K562 (cell line): ENCODE results near the gene TJP2. TPM values are rescaled to one million over a fixed set of nuclear protein-coding genes. Genes with fewer than 3 reads are reported as not detected.

Source experiments
- CC2D1A ChIP-seq: fragments of 450-650 bp; IDR thresholded peaks from 2 replicates; pipeline ENCODE4 v1.6.1; 2017; ENCODE audit warnings: mild to moderate bottlenecking
- HNRNPL ChIP-seq: fragments of 200-400 bp; formaldehyde crosslinking; IDR thresholded peaks from 2 replicates; pipeline ENCODE4 v1.6.1; 2017; ENCODE audit warnings: low read depth, mild to moderate bottlenecking, low read length
- MECOM ChIP-seq: fragments of 250-450 bp; sonication (Bioruptor Pico); IDR thresholded peaks from 2 replicates; pipeline ENCODE4 v1.8.0; 2022; ENCODE audit warnings: inconsistent platforms
- NR2F6 ChIP-seq: fragments of 450-650 bp; formaldehyde crosslinking; IDR thresholded peaks from 2 replicates; pipeline ENCODE4 v1.4.0; 2020; ENCODE audit warnings: mild to moderate bottlenecking
- PHB ChIP-seq: fragments of 250-450 bp; sonication (Bioruptor Pico); IDR thresholded peaks from 2 replicates; pipeline ENCODE4 v1.5.0; 2021
- TBL1XR1 ChIP-seq, 2 experiments: IDR thresholded peaks; 2 replicates each; pipeline ENCODE4 v1.6.1; 2012; ENCODE audit warnings: improper control_type of control experiment in 2 of 2, low read length in 2 of 2, mild to moderate bottlenecking in 1 of 2
- XRCC4 ChIP-seq: IDR thresholded peaks from one replicate; pipeline ENCODE4 v1.6.1; 2011; ENCODE audit not compliant: insufficient read depth, insufficient read length; ENCODE audit errors: extremely low read depth
- ZNF311 ChIP-seq: fragments of 250-450 bp; sonication (Bioruptor Pico); IDR thresholded peaks from 2 replicates; pipeline ENCODE4 v1.4.0; 2020; ENCODE audit warnings: mild to moderate bottlenecking, moderate library complexity
- ZNF696 ChIP-seq: fragments of 250-450 bp; sonication (Bioruptor Pico); conservative IDR thresholded peaks from 2 replicates; pipeline ENCODE4 v1.4.0; 2020; ENCODE audit warnings: mild to moderate bottlenecking, moderate library complexity
- polyA plus RNA-seq, 8 experiments: library from polyadenylated mRNA; depleted of rRNA in 4 of 8; stranded (reverse) in 5 of 8; unstranded in 3 of 8; fragments of >200 nt; fragmentation: Nextera tagmentation in 2 of 8; fragmentation: Illumina TruSeq in 1 of 8; extraction: Ambion mirVana in 2 of 8; extraction: Trizol in 1 of 8; gene quantifications; 2 replicates each; pipeline versions ENCODE4 v1.2.1 to v1.2.3, GENCODE V29; 2011 to 2014; ENCODE audit warnings: inconsistent platforms in 1 of 8, missing spikeins in 1 of 8
- total RNA-seq, 7 experiments: library from RNA; depleted of rRNA in 6 of 7; stranded (reverse); fragments of >200 nt in 6 of 7; fragmentation: Illumina TruSeq in 2 of 7; extraction: Trizol in 2 of 7; gene quantifications; 2 replicates each; pipeline versions ENCODE4 v1.2.1 to v1.2.3, GENCODE V29; 2011 to 2021; ENCODE audit warnings: low replicate concordance in 1 of 7
- TF ChIP-seq, protein P1 (sequence below), 2 experiments: fragments of 450-650 bp in 1 of 2; sonication (generic) in 1 of 2; formaldehyde crosslinking in 1 of 2; IDR thresholded peaks; 2 replicates each; pipeline versions ENCODE4 v1.7.1 to v1.9.0; 2016 to 2022; ENCODE audit warnings: inconsistent platforms in 1 of 2, mild to moderate bottlenecking in 1 of 2, missing genetic modification reagents in 1 of 2
- TF ChIP-seq, protein P2 (sequence below): sonication (generic); formaldehyde crosslinking; IDR thresholded peaks from 2 replicates; pipeline ENCODE4 v1.8.0; 2022; ENCODE audit warnings: missing genetic modification reagents, mild to moderate bottlenecking, moderate library complexity, borderline replicate concordance
- TF ChIP-seq, protein P3 (sequence below), 2 experiments: IDR thresholded peaks in 1 of 2; conservative IDR thresholded peaks in 1 of 2; 2 replicates each; pipeline ENCODE4 v1.6.1; 2016; ENCODE audit warnings: low read depth in 2 of 2, mild to moderate bottlenecking in 1 of 2, missing compliant biosample characterization in 1 of 2, missing genetic modification characterization in 1 of 2, moderate library complexity in 1 of 2
- TF ChIP-seq, protein P4 (sequence below): fragments of 250-450 bp; sonication (Bioruptor Pico); IDR thresholded peaks from 2 replicates; pipeline ENCODE4 v1.8.0; 2021; ENCODE audit warnings: moderate library complexity, mild to moderate bottlenecking, inconsistent platforms

Gene TJP2
- total and polyA plus RNA-seq, 9 of the 15 experiments (the other 6 are each of a cell fraction or from before 2014, with no cell fraction given) = 4.0 to 24.1 (median 16.8) TPM

DNA sequence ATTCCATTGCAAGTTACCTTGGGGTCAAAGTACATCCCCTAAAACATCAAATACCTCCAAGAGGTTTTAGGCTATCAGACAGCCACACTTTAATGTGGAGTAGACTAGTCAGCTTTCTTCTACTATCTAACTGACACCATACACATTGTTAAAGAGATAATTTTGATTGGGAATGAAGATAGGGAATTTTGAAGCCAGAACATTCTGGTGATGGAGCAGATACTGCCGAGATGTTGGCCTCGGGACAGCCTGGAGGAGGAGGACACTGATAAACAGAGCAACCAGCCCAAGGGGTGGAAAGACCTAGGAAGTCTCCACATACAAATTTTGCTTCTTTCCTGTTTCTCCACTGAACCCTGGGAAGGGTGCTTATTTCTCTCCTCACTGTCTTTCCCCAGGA is 14.9 kb downstream of the TJP2 start (continued):
- TF ChIP-seq, protein P1, sequence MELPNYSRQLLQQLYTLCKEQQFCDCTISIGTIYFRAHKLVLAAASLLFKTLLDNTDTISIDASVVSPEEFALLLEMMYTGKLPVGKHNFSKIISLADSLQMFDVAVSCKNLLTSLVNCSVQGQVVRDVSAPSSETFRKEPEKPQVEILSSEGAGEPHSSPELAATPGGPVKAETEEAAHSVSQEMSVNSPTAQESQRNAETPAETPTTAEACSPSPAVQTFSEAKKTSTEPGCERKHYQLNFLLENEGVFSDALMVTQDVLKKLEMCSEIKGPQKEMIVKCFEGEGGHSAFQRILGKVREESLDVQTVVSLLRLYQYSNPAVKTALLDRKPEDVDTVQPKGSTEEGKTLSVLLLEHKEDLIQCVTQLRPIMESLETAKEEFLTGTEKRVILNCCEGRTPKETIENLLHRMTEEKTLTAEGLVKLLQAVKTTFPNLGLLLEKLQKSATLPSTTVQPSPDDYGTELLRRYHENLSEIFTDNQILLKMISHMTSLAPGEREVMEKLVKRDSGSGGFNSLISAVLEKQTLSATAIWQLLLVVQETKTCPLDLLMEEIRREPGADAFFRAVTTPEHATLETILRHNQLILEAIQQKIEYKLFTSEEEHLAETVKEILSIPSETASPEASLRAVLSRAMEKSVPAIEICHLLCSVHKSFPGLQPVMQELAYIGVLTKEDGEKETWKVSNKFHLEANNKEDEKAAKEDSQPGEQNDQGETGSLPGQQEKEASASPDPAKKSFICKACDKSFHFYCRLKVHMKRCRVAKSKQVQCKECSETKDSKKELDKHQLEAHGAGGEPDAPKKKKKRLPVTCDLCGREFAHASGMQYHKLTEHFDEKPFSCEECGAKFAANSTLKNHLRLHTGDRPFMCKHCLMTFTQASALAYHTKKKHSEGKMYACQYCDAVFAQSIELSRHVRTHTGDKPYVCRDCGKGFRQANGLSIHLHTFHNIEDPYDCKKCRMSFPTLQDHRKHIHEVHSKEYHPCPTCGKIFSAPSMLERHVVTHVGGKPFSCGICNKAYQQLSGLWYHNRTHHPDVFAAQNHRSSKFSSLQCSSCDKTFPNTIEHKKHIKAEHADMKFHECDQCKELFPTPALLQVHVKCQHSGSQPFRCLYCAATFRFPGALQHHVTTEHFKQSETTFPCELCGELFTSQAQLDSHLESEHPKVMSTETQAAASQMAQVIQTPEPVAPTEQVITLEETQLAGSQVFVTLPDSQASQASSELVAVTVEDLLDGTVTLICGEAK (IDR thresholded peaks at IDR 0.05) = no peak
- TF ChIP-seq, protein P1 (CRISPR knock-in tag; IDR thresholded peaks at IDR 0.05) = no peak
- TF ChIP-seq ZNF311 (CRISPR knock-in tag) (no peak), ZNF696 (CRISPR knock-in tag) (no peak), TBL1XR1 (IDR thresholded peaks at IDR 0.05; ENCODE audit: low read length in 2 of 2) (peak in 1 of 2 experiments; percentile 69; a peak in 1 of 4 replicates), HNRNPL (no peak), NR2F6 (CRISPR knock-in tag) (no peak), PHB (CRISPR knock-in tag) (no peak), CC2D1A (0 out of 2 replicates have a peak, but pooled peaks have one; percentile 61), MECOM (no peak), XRCC4 (no peak)
- TF ChIP-seq, protein P2, sequence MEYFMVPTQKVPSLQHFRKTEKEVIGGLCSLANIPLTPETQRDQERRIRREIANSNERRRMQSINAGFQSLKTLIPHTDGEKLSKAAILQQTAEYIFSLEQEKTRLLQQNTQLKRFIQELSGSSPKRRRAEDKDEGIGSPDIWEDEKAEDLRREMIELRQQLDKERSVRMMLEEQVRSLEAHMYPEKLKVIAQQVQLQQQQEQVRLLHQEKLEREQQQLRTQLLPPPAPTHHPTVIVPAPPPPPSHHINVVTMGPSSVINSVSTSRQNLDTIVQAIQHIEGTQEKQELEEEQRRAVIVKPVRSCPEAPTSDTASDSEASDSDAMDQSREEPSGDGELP (CRISPR knock-in tag) = no peak
- TF ChIP-seq, protein P3, sequence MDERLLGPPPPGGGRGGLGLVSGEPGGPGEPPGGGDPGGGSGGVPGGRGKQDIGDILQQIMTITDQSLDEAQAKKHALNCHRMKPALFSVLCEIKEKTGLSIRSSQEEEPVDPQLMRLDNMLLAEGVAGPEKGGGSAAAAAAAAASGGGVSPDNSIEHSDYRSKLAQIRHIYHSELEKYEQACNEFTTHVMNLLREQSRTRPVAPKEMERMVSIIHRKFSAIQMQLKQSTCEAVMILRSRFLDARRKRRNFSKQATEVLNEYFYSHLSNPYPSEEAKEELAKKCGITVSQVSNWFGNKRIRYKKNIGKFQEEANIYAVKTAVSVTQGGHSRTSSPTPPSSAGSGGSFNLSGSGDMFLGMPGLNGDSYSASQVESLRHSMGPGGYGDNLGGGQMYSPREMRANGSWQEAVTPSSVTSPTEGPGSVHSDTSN (CRISPR knock-in tag; IDR thresholded peaks at IDR 0.05; ENCODE audit: low read depth) = no peak
- TF ChIP-seq, protein P3 (tag; conservative IDR thresholded peaks at IDR 0.05; ENCODE audit: low read depth) = no peak
- TF ChIP-seq, protein P4, sequence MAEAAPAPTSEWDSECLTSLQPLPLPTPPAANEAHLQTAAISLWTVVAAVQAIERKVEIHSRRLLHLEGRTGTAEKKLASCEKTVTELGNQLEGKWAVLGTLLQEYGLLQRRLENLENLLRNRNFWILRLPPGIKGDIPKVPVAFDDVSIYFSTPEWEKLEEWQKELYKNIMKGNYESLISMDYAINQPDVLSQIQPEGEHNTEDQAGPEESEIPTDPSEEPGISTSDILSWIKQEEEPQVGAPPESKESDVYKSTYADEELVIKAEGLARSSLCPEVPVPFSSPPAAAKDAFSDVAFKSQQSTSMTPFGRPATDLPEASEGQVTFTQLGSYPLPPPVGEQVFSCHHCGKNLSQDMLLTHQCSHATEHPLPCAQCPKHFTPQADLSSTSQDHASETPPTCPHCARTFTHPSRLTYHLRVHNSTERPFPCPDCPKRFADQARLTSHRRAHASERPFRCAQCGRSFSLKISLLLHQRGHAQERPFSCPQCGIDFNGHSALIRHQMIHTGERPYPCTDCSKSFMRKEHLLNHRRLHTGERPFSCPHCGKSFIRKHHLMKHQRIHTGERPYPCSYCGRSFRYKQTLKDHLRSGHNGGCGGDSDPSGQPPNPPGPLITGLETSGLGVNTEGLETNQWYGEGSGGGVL (CRISPR knock-in tag) = no peak
